Measurements from ENCODE around the gene SAT1. TPM values are rescaled to one million over a fixed set of nuclear protein-coding genes. Genes with fewer than 3 reads are reported as not detected.

Gene SAT1
- total and polyA plus RNA-seq, 4 donors: 201 to 434 (median 409) TPM

- H3K27me3 ChIP-seq (ENCODE audit: control insufficient read depth, insufficient read depth, low read length): no peaks in the 10 kb centered on the region
- no CpG with 5 or more reads among the region's 6 CpGs for WGBS (ENCODE audit: insufficient coverage)
- peaks cover 3% of the 10 kb centered on the region for H3K4me1 ChIP-seq (ENCODE audit: control insufficient read depth, insufficient read depth, low read length)
- H3K4me3 ChIP-seq (ENCODE audit: low read depth, low read length): no peak overlapping the region
- no peaks in the 10 kb centered on the region for H3K9me3 ChIP-seq (ENCODE audit: control insufficient read depth, insufficient read depth, low read length)
- DNase-seq (ENCODE audit: low read depth in 4 of 6, low spot score in 6 of 6): no peak
- H3K27ac ChIP-seq (ENCODE audit: low read depth, low read length): no peak overlapping the region
- no peaks in the 10 kb centered on the region for H3K36me3 ChIP-seq (ENCODE audit: control insufficient read depth, insufficient read depth, low read length)
Observed at GRCh38 chrX:23799469-23800065, 16.6 kb downstream of the SAT1 start.

- H3K27me3 ChIP-seq (ENCODE audit: control insufficient read depth, insufficient read depth, low read length): no peaks in the 10 kb centered on the region
- peaks cover 7% of the 10 kb centered on the region for H3K4me1 ChIP-seq (ENCODE audit: control insufficient read depth, insufficient read depth, low read length)
- H3K36me3 ChIP-seq (ENCODE audit: control insufficient read depth, insufficient read depth, low read length): no peaks in the 10 kb centered on the region
- H3K4me3 ChIP-seq (ENCODE audit: low read depth, low read length): no peak overlapping the region
- no CpG with 5 or more reads among the region's 5 CpGs for WGBS (ENCODE audit: insufficient coverage)
- no peak overlapping the region for H3K27ac ChIP-seq (ENCODE audit: low read depth, low read length)
- H3K9me3 ChIP-seq (ENCODE audit: control insufficient read depth, insufficient read depth, low read length): no peaks in the 10 kb centered on the region
- DNase-seq (ENCODE audit: low read depth in 4 of 6, low spot score in 6 of 6): no peak
Observed at GRCh38 chrX:23802431-23802830, 19.5 kb downstream of the SAT1 start.

GRCh38 chrX:23803931-23804381 lies 21.0 kb downstream of the SAT1 start:
- no peak overlapping the region for H3K4me3 ChIP-seq (ENCODE audit: low read depth, low read length)
- 92% methylated on average over 5 of the region's 5 CpGs for WGBS (ENCODE audit: insufficient coverage)
- DNase-seq (ENCODE audit: low read depth in 4 of 6, low spot score in 6 of 6): no peak
- no peak overlapping the region for H3K27ac ChIP-seq (ENCODE audit: low read depth, low read length)
- no peaks in the 10 kb centered on the region for H3K9me3 ChIP-seq (ENCODE audit: control insufficient read depth, insufficient read depth, low read length)
- no peaks in the 10 kb centered on the region for H3K36me3 ChIP-seq (ENCODE audit: control insufficient read depth, insufficient read depth, low read length)
- no peaks in the 10 kb centered on the region for H3K27me3 ChIP-seq (ENCODE audit: control insufficient read depth, insufficient read depth, low read length)
- H3K4me1 ChIP-seq (ENCODE audit: control insufficient read depth, insufficient read depth, low read length): peaks cover 7% of the 10 kb centered on the region

- Histone ChIP-seq H3K27ac (ENCODE audit: low read depth, low read length) (no peak overlapping the region), H3K36me3 (ENCODE audit: control insufficient read depth, insufficient read depth, low read length) (no peaks in the 10 kb centered on the region), H3K9me3 (ENCODE audit: control insufficient read depth, insufficient read depth, low read length) (no peaks in the 10 kb centered on the region), H3K4me1 (ENCODE audit: control insufficient read depth, insufficient read depth, low read length) (peaks cover 7% of the 10 kb centered on the region), H3K4me3 (ENCODE audit: low read depth, low read length) (no peak overlapping the region), H3K27me3 (ENCODE audit: control insufficient read depth, insufficient read depth, low read length) (no peaks in the 10 kb centered on the region)
- no peak for DNase-seq (ENCODE audit: low read depth in 4 of 6, low spot score in 6 of 6)
- 79% methylated on average over 3 of the region's 3 CpGs for WGBS (ENCODE audit: insufficient coverage)
Observed at GRCh38 chrX:23804578-23804977, 21.6 kb downstream of the SAT1 start.

GRCh38 chrX:23805389-23805788 lies 22.4 kb downstream of the SAT1 start:
- DNase-seq (ENCODE audit: low read depth in 4 of 6, low spot score in 6 of 6): no peak
- 90% methylated on average over 7 of the region's 9 CpGs for WGBS (ENCODE audit: insufficient coverage)
- no peak overlapping the region for H3K27ac ChIP-seq (ENCODE audit: low read depth, low read length)
- no peaks in the 10 kb centered on the region for H3K27me3 ChIP-seq (ENCODE audit: control insufficient read depth, insufficient read depth, low read length)
- no peak overlapping the region for H3K4me3 ChIP-seq (ENCODE audit: low read depth, low read length)
- peaks cover 7% of the 10 kb centered on the region for H3K4me1 ChIP-seq (ENCODE audit: control insufficient read depth, insufficient read depth, low read length)
- no peaks in the 10 kb centered on the region for H3K9me3 ChIP-seq (ENCODE audit: control insufficient read depth, insufficient read depth, low read length)
- no peaks in the 10 kb centered on the region for H3K36me3 ChIP-seq (ENCODE audit: control insufficient read depth, insufficient read depth, low read length)

- Histone ChIP-seq H3K27me3 (ENCODE audit: control insufficient read depth, insufficient read depth, low read length) (no peaks in the 10 kb centered on the region), H3K9me3 (ENCODE audit: control insufficient read depth, insufficient read depth, low read length) (no peaks in the 10 kb centered on the region), H3K4me3 (ENCODE audit: low read depth, low read length) (no peak overlapping the region), H3K36me3 (ENCODE audit: control insufficient read depth, insufficient read depth, low read length) (no peaks in the 10 kb centered on the region), H3K27ac (ENCODE audit: low read depth, low read length) (no peak overlapping the region), H3K4me1 (ENCODE audit: control insufficient read depth, insufficient read depth, low read length) (no peaks in the 10 kb centered on the region)
- no CpG with 5 or more reads among the region's 3 CpGs for WGBS (ENCODE audit: insufficient coverage)
- DNase-seq (ENCODE audit: low read depth in 4 of 6, low spot score in 6 of 6): no peak
Observed at GRCh38 chrX:23810279-23810678, 27.3 kb downstream of the SAT1 start.

GRCh38 chrX:23811108-23811651 lies 28.2 kb downstream of the SAT1 start:
- Histone ChIP-seq H3K9me3 (ENCODE audit: control insufficient read depth, insufficient read depth, low read length) (no peaks in the 10 kb centered on the region), H3K4me1 (ENCODE audit: control insufficient read depth, insufficient read depth, low read length) (no peaks in the 10 kb centered on the region), H3K27me3 (ENCODE audit: control insufficient read depth, insufficient read depth, low read length) (peaks cover under 1% of the 10 kb centered on the region), H3K36me3 (ENCODE audit: control insufficient read depth, insufficient read depth, low read length) (no peaks in the 10 kb centered on the region), H3K4me3 (ENCODE audit: low read depth, low read length) (no peak overlapping the region), H3K27ac (ENCODE audit: low read depth, low read length) (no peak overlapping the region)
- DNase-seq (ENCODE audit: low read depth in 4 of 6, low spot score in 6 of 6): peak in 1 of 6 donors; percentile 59
- WGBS (ENCODE audit: insufficient coverage): 74% methylated on average over 6 of the region's 10 CpGs

GRCh38 chrX:23811656-23812055 lies 28.7 kb downstream of the SAT1 start:
- Histone ChIP-seq H3K4me1 (ENCODE audit: control insufficient read depth, insufficient read depth, low read length) (no peaks in the 10 kb centered on the region), H3K27me3 (ENCODE audit: control insufficient read depth, insufficient read depth, low read length) (peaks cover 4% of the 10 kb centered on the region), H3K27ac (ENCODE audit: low read depth, low read length) (no peak overlapping the region), H3K4me3 (ENCODE audit: low read depth, low read length) (no peak overlapping the region), H3K36me3 (ENCODE audit: control insufficient read depth, insufficient read depth, low read length) (no peaks in the 10 kb centered on the region), H3K9me3 (ENCODE audit: control insufficient read depth, insufficient read depth, low read length) (no peaks in the 10 kb centered on the region)
- WGBS (ENCODE audit: insufficient coverage): 60% methylated on average over 1 of the region's 6 CpGs
- DNase-seq (ENCODE audit: low read depth in 4 of 6, low spot score in 6 of 6): no peak

GRCh38 chrX:23813808-23814207 lies 30.8 kb downstream of the SAT1 start:
- no CpG with 5 or more reads among the region's 1 CpG for WGBS (ENCODE audit: insufficient coverage)
- H3K27ac ChIP-seq (ENCODE audit: low read depth, low read length): no peak overlapping the region
- H3K36me3 ChIP-seq (ENCODE audit: control insufficient read depth, insufficient read depth, low read length): no peaks in the 10 kb centered on the region
- H3K9me3 ChIP-seq (ENCODE audit: control insufficient read depth, insufficient read depth, low read length): no peaks in the 10 kb centered on the region
- H3K4me3 ChIP-seq (ENCODE audit: low read depth, low read length): no peak overlapping the region
- H3K4me1 ChIP-seq (ENCODE audit: control insufficient read depth, insufficient read depth, low read length): no peaks in the 10 kb centered on the region
- H3K27me3 ChIP-seq (ENCODE audit: control insufficient read depth, insufficient read depth, low read length): peaks cover 4% of the 10 kb centered on the region
- DNase-seq (ENCODE audit: low read depth in 4 of 6, low spot score in 6 of 6): no peak

GRCh38 chrX:23815376-23815775 lies 32.4 kb downstream of the SAT1 start:
- 87% methylated on average over 5 of the region's 7 CpGs for WGBS (ENCODE audit: insufficient coverage)
- no peaks in the 10 kb centered on the region for H3K9me3 ChIP-seq (ENCODE audit: control insufficient read depth, insufficient read depth, low read length)
- H3K4me3 ChIP-seq (ENCODE audit: low read depth, low read length): no peak overlapping the region
- H3K36me3 ChIP-seq (ENCODE audit: control insufficient read depth, insufficient read depth, low read length): no peaks in the 10 kb centered on the region
- H3K27me3 ChIP-seq (ENCODE audit: control insufficient read depth, insufficient read depth, low read length): peaks cover 5% of the 10 kb centered on the region
- DNase-seq (ENCODE audit: low read depth in 4 of 6, low spot score in 6 of 6): no peak
- H3K27ac ChIP-seq (ENCODE audit: low read depth, low read length): no peak overlapping the region
- no peaks in the 10 kb centered on the region for H3K4me1 ChIP-seq (ENCODE audit: control insufficient read depth, insufficient read depth, low read length)
